Measurements from ENCODE around the gene TMEM255B.
"Not testable (repeated sequence)": the region's sequence is repeated elsewhere in the genome, so short reads cannot be mapped to it uniquely, and the experiment has no call there.

Gene TMEM255B

DNA sequence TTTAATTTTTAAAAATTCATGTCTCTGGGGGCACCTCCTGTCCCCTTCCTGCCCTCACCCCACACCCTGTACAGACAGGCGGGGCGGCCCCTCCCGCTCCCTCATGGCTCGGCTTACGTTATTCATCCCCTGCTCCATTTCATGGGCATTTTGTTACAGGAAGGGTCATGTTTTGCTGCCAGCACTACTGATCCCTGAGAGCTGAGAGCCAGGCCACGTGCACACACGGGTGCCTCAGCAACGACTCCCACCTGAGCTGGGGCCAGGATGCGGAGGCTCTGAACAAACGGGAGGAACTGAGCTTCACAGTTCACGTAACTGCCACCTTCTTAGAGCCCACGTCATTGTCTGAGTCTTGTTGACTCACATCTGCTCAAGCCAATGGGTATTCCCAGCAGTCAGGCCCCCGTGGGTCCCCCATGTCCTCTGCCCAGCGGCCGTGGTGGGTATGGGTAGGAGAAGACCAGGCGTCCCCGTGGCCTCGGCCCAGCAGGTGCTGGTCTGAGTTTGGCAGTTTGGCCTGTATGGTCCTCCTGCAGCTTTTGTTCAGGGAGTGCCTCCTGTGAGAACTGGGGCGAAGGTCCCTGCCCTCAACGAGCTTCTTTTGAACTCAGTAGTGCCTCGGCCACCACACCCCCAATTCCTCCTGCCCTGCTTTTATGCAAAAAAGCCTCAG lies 16.4 kb upstream of the TMEM255B start:
- H3K4me3 ChIP-seq (ENCODE audit: low read depth in 1 of 5, low read length in 5 of 5) = no peak overlapping the region
- H3K27me3 ChIP-seq (ENCODE audit: control insufficient read depth in 5 of 5, insufficient read depth in 4 of 5, low read length in 5 of 5) = peaks cover 11 to 27% (median 13%) of the 10 kb centered on the region in 5 donors
- H3K4me1 ChIP-seq (ENCODE audit: control insufficient read depth in 5 of 5, insufficient read depth in 5 of 5, low read length in 5 of 5) = peaks cover 0 to 23% (median 8%) of the 10 kb centered on the region in 5 donors
- no peaks in the 10 kb centered on the region for H3K36me3 ChIP-seq (ENCODE audit: control insufficient read depth in 5 of 5, insufficient read depth in 5 of 5, low read length in 5 of 5)
- H3K9ac ChIP-seq (ENCODE audit: low read length in 5 of 5) = no peak overlapping the region
- no peaks in the 10 kb centered on the region for H3K9me3 ChIP-seq (ENCODE audit: control insufficient read depth in 5 of 5, low read length in 5 of 5)
- no peak overlapping the region for H3K27ac ChIP-seq (ENCODE audit: low read depth, low read length)

DNA sequence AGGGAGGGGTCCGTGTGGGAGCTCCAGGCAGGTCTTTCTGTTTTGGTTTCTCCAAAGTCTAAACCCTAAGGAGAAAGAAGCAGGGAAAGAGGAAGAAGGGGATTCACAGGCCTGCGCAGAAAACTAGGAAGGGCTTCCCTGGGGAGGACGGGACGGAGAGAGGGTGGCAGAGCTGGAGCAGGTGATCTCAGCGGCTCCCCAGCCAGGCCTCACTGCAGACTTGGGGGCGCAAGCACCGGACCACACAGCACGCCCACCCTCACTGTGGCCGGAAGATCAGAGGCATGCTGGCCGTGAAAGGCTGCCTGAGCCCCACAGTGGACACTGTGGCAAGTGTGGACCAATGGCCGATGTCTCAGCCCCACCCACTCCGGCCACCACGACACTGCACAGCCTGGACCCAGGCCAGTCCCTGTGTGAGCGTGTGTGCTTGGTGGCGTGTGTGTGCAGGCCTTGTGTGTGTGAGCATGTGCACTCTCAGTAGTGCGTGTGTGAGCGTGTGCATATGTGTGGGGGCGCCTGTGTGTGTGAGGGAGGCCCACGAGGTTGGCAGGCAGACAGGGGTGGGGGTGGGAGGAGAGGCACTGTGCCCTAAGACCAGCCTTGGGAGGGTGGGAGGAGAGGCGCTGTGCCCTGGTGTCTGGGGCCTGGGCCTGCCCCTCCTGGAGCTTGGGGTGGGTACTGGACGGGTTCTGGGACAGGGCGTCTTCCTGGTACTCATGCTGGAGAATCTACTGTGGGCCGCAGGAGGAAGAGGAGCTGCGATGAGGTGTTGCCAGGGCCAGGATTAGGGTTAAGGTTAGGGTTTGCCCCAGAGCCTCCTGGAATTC lies 15.4 kb upstream of the TMEM255B start:
- H3K9me3 ChIP-seq (ENCODE audit: control insufficient read depth in 5 of 5, low read length in 5 of 5) = no peaks in the 10 kb centered on the region
- H3K4me1 ChIP-seq (ENCODE audit: control insufficient read depth in 5 of 5, insufficient read depth in 5 of 5, low read length in 5 of 5) = peaks cover 0 to 23% (median 8%) of the 10 kb centered on the region in 5 donors
- H3K9ac ChIP-seq (ENCODE audit: low read length in 5 of 5) = no peak overlapping the region
- H3K27me3 ChIP-seq (ENCODE audit: control insufficient read depth in 5 of 5, insufficient read depth in 4 of 5, low read length in 5 of 5) = peaks cover 12 to 27% (median 16%) of the 10 kb centered on the region in 5 donors
- no peak overlapping the region for H3K4me3 ChIP-seq (ENCODE audit: low read depth in 1 of 5, low read length in 5 of 5)
- H3K36me3 ChIP-seq (ENCODE audit: control insufficient read depth in 5 of 5, insufficient read depth in 5 of 5, low read length in 5 of 5) = no peaks in the 10 kb centered on the region
- H3K27ac ChIP-seq (ENCODE audit: low read depth, low read length) = no peak overlapping the region

DNA sequence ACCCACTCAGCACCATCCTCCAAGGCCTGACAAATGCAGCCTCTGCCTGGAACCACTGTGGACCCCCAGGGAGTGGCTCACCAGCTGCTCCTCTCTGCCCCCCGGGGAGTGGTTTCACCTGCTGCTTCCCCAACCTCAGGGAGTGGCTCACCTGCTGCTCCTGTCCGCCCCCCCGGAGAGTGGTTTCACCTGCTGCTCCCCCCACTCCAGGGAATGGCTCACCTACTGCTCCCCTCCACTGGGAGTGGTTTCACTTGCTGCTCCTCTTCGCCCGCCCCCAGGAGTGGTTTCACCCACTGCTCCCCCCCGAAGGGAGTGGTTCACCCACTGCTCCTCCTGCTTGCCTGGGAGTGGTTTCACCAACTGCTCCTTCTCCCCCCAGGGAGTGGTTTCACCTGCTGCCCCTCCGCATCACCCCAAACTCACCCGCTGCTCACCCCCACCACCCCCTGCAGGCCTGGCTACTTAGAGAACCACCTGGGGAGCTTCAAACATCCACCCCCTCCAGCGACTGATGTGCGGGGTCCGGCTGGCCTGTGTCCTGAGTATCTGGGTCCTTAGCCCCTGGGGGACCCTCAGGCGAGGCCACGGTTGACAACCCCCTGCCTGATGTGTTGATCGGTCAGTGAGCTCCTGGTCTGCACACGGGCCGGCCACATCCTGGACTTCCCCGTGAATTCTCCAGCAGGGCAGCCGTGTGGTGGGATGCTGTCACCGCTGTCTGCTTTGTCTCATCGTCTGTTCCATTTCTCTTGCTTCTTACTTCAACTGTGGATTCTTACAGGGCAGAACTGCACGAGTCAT lies 14.6 kb upstream of the TMEM255B start:
- H3K9me3 ChIP-seq (ENCODE audit: control insufficient read depth in 5 of 5, low read length in 5 of 5) = no peaks in the 10 kb centered on the region
- H3K4me1 ChIP-seq (ENCODE audit: control insufficient read depth in 5 of 5, insufficient read depth in 5 of 5, low read length in 5 of 5) = peaks cover 0 to 23% (median 8%) of the 10 kb centered on the region in 5 donors
- no peak overlapping the region for H3K9ac ChIP-seq (ENCODE audit: low read length in 5 of 5)
- H3K27ac ChIP-seq (ENCODE audit: low read depth, low read length) = no peak overlapping the region
- H3K36me3 ChIP-seq (ENCODE audit: control insufficient read depth in 5 of 5, insufficient read depth in 5 of 5, low read length in 5 of 5) = no peaks in the 10 kb centered on the region
- no peak overlapping the region for H3K4me3 ChIP-seq (ENCODE audit: low read depth in 1 of 5, low read length in 5 of 5)
- peaks cover 11 to 26% (median 18%) of the 10 kb centered on the region in 5 donors for H3K27me3 ChIP-seq (ENCODE audit: control insufficient read depth in 5 of 5, insufficient read depth in 4 of 5, low read length in 5 of 5)

DNA sequence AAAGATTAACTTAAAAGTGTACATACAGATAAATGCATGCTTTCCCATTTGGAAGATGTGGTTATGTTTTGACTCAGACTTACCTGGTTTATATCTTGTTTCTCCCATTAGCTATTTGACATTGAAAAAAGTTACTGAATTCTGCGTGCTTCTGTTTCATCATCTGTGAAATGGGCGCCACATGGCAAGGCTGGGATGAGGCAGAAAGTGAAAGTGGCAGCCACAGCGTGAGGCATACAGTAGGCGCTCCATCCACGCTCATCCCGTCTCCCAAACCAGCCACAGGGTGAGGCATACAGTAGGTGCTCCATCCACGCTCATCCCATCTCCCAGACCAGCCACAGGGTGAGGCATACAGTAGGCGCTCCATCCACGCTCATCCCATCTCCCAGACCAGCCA lies 14.0 kb upstream of the TMEM255B start:
- H3K4me3 ChIP-seq (ENCODE audit: low read depth in 1 of 5, low read length in 5 of 5) = no peak overlapping the region
- no peaks in the 10 kb centered on the region for H3K36me3 ChIP-seq (ENCODE audit: control insufficient read depth in 5 of 5, insufficient read depth in 5 of 5, low read length in 5 of 5)
- H3K9me3 ChIP-seq (ENCODE audit: control insufficient read depth in 5 of 5, low read length in 5 of 5) = no peaks in the 10 kb centered on the region
- H3K27me3 ChIP-seq (ENCODE audit: control insufficient read depth in 5 of 5, insufficient read depth in 4 of 5, low read length in 5 of 5) = peaks cover 4 to 24% (median 14%) of the 10 kb centered on the region in 5 donors
- H3K4me1 ChIP-seq (ENCODE audit: control insufficient read depth in 5 of 5, insufficient read depth in 5 of 5, low read length in 5 of 5) = peaks cover 0 to 23% (median 8%) of the 10 kb centered on the region in 5 donors
- H3K9ac ChIP-seq (ENCODE audit: low read length in 5 of 5) = no peak overlapping the region
- no peak overlapping the region for H3K27ac ChIP-seq (ENCODE audit: low read depth, low read length)

DNA sequence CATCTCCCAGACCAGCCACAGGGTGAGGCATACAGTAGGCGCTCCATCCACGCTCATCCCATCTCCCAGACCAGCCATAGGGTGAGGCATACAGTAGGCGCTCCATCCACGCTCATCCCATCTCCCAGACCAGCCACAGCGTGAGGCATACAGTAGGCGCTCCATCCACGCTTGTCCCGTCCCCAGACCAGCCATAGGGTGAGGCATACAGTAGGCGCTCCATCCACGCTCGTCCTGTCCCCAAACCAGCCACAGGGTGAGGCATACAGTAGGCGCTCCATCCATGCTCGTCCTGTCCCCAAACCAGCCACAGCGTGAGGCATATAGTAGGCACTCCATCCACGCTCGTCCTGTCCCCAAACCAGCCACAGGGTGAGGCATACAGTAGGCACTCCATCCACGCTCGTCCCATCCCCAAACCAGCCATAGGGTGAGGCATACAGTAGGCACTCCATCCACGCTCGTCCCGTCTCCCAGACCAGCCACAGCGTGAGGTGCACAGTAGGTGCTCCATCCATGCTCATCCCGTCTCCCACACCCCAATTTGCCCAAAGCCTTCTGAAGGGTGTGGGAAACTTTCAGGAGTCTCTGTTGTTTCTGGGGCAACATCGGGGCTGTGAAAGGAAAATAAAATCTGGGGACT lies 13.4 kb upstream of the TMEM255B start:
- H3K27ac ChIP-seq (ENCODE audit: low read depth, low read length); H3K9ac ChIP-seq (ENCODE audit: low read length in 5 of 5): not testable (repeated sequence)
- peaks cover 4 to 19% (median 13%) of the 10 kb centered on the region in 5 donors for H3K27me3 ChIP-seq (ENCODE audit: control insufficient read depth in 5 of 5, insufficient read depth in 4 of 5, low read length in 5 of 5)

DNA sequence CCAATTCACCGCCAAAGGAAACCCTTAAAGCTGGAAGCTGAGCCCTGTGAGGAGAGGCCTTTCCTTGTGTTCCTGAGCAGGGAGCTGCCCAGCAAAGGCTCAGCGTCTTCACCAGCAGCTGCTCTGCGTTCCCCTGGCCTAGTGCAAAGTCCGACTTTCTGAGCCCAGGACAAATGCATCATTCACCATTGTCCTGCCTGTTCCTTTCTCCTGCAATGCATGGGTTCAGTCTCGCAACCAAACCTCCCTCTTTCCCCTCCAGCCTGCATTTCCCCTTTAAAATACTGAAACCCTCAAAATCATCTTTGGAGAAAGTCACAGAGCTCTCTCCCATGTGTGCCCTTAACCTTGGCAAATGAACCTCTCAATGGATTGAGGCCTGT lies 12.9 kb upstream of the TMEM255B start:
- Histone ChIP-seq H3K27me3 (ENCODE audit: control insufficient read depth in 5 of 5, insufficient read depth in 4 of 5, low read length in 5 of 5) (peaks cover 4 to 17% (median 9%) of the 10 kb centered on the region in 5 donors), H3K4me3 (ENCODE audit: low read depth in 1 of 5, low read length in 5 of 5) (no peak overlapping the region), H3K4me1 (ENCODE audit: control insufficient read depth in 5 of 5, insufficient read depth in 5 of 5, low read length in 5 of 5) (peaks cover 4 to 15% (median 8%) of the 10 kb centered on the region in 5 donors), H3K9ac (ENCODE audit: low read length in 5 of 5) (no peak overlapping the region), H3K9me3 (ENCODE audit: control insufficient read depth in 5 of 5, low read length in 5 of 5) (no peaks in the 10 kb centered on the region), H3K36me3 (ENCODE audit: control insufficient read depth in 5 of 5, insufficient read depth in 5 of 5, low read length in 5 of 5) (no peaks in the 10 kb centered on the region), H3K27ac (ENCODE audit: low read depth, low read length) (no peak overlapping the region)

More for the DNA sequence above, 13.4 kb upstream of the TMEM255B start:
- H3K4me1 ChIP-seq (ENCODE audit: control insufficient read depth in 5 of 5, insufficient read depth in 5 of 5, low read length in 5 of 5) = peaks cover 3 to 21% (median 8%) of the 10 kb centered on the region in 5 donors
- not testable (repeated sequence) for H3K9me3 ChIP-seq (ENCODE audit: control insufficient read depth in 5 of 5, low read length in 5 of 5); H3K4me3 ChIP-seq (ENCODE audit: low read depth in 1 of 5, low read length in 5 of 5); H3K36me3 ChIP-seq (ENCODE audit: control insufficient read depth in 5 of 5, insufficient read depth in 5 of 5, low read length in 5 of 5)

DNA sequence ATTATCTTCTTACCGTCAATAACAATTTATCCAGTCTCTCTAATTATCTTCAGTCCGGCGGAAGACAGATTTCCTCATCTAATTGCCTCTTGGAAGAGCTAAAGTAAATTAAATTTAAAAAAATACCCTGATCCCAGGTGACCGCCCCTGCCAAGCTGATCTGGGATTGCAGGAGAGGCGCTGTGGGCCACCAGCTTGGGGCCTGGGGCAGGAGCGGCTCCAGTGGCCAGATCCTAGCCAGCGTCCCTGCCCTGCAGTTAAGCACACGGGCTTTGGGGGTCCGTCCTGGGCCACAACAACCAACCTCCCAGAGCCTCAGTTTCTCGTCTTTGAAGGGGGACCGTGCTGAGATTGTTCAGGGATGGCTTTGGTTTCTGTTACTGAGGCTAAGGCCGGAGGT lies 12.4 kb upstream of the TMEM255B start:
- no peaks in the 10 kb centered on the region for H3K9me3 ChIP-seq (ENCODE audit: control insufficient read depth in 5 of 5, low read length in 5 of 5)

DNA sequence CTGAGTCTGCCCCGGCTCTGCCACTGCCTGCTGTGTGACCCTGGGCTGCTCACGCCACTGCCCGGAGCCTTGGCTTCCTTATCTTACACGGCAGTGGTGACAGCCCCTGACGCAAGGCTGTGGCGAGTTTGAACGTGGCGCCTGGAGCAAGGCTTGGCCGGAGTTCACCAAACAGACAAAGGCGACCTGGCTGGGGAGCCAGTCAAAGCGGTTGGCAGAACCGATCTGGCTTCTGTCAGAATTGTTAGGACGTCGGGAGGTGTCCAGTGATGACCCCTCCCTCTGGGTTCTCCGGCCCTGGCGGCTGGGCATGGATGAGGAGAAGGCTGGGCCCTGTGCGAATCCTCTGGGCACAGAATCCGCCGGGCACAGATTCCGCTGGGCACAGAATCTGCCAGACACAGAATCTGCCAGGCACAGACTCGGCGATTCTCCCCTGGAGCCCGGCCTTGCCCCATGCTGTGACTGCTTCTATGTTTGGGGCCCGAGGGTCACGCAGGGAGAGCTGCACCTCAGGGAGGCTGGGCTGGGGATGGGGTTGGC lies 11.7 kb upstream of the TMEM255B start:
- Histone ChIP-seq H3K36me3 (ENCODE audit: control insufficient read depth in 5 of 5, insufficient read depth in 5 of 5, low read length in 5 of 5) (no peaks in the 10 kb centered on the region), H3K27me3 (ENCODE audit: control insufficient read depth in 5 of 5, insufficient read depth in 4 of 5, low read length in 5 of 5) (peaks cover 4 to 17% (median 9%) of the 10 kb centered on the region in 5 donors), H3K9me3 (ENCODE audit: control insufficient read depth in 5 of 5, low read length in 5 of 5) (no peaks in the 10 kb centered on the region), H3K4me1 (ENCODE audit: control insufficient read depth in 5 of 5, insufficient read depth in 5 of 5, low read length in 5 of 5) (peaks cover 0 to 4% (median 2%) of the 10 kb centered on the region in 5 donors), H3K9ac (ENCODE audit: low read length in 5 of 5) (no peak overlapping the region), H3K27ac (ENCODE audit: low read depth, low read length) (no peak overlapping the region), H3K4me3 (ENCODE audit: low read depth in 1 of 5, low read length in 5 of 5) (no peak overlapping the region)

More for the DNA sequence above, 12.4 kb upstream of the TMEM255B start:
- Histone ChIP-seq H3K27me3 (ENCODE audit: control insufficient read depth in 5 of 5, insufficient read depth in 4 of 5, low read length in 5 of 5) (peaks cover 4 to 17% (median 9%) of the 10 kb centered on the region in 5 donors), H3K27ac (ENCODE audit: low read depth, low read length) (no peak overlapping the region), H3K9ac (ENCODE audit: low read length in 5 of 5) (no peak overlapping the region), H3K36me3 (ENCODE audit: control insufficient read depth in 5 of 5, insufficient read depth in 5 of 5, low read length in 5 of 5) (no peaks in the 10 kb centered on the region), H3K4me1 (ENCODE audit: control insufficient read depth in 5 of 5, insufficient read depth in 5 of 5, low read length in 5 of 5) (peaks cover 4 to 11% (median 7%) of the 10 kb centered on the region in 5 donors), H3K4me3 (ENCODE audit: low read depth in 1 of 5, low read length in 5 of 5) (no peak overlapping the region)

DNA sequence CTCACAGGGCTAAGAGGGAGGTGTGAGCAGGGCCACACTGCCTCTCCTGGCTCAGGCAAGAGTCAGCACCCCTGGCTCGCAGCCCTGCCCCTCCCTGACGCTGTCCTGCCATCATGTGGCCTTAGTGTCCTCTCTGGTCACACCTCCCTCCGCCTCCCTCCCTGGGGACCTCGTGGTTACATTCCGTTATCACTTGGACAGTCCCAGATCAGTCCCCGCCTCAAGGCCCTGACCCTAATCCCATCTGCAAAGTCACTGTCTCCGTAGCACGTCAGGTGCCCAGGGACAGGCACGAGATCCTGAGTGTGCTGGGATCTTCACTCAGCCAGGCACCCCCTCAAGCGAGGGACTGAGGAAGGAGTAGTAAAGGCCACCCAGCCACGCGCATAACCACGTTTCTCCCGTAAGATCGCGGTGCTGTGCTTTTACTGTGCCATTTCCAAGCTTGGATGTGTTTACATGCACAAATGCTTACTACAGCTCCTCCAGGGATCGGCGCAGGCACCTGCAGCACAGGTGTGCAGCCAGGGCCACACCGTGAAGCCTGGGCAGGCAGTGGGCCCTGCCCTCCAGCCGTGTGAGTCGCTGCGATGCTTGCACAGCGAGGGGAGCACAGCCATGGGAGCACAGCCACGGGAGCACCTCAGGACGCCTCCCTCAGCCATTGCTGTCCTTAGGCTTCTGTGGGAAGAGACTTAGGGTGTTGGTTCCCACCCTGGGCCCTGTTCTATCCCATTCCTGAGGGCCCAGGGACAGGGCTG lies 10.7 kb upstream of the TMEM255B start:
- no peak overlapping the region for H3K9ac ChIP-seq (ENCODE audit: low read length in 5 of 5)
- H3K27ac ChIP-seq (ENCODE audit: low read depth, low read length) = no peak overlapping the region
- peaks cover 0 to 12% (median 7%) of the 10 kb centered on the region in 5 donors for H3K27me3 ChIP-seq (ENCODE audit: control insufficient read depth in 5 of 5, insufficient read depth in 4 of 5, low read length in 5 of 5)
- no peaks in the 10 kb centered on the region for H3K9me3 ChIP-seq (ENCODE audit: control insufficient read depth in 5 of 5, low read length in 5 of 5)
- H3K36me3 ChIP-seq (ENCODE audit: control insufficient read depth in 5 of 5, insufficient read depth in 5 of 5, low read length in 5 of 5) = no peaks in the 10 kb centered on the region
- peaks cover 0 to 4% (median 0%) of the 10 kb centered on the region in 5 donors for H3K4me1 ChIP-seq (ENCODE audit: control insufficient read depth in 5 of 5, insufficient read depth in 5 of 5, low read length in 5 of 5)
- H3K4me3 ChIP-seq (ENCODE audit: low read depth in 1 of 5, low read length in 5 of 5) = no peak overlapping the region

All from subcutaneous abdominal adipose tissue (tissue), 5 donors.